ENCODE results near the gene GTF2E1. TPM values are rescaled to one million over a fixed set of nuclear protein-coding genes. Genes with fewer than 3 reads are reported as not detected.

The GTF2E1 gene
- total RNA-seq, 1 experiment from 2014 or later = 78.0 TPM

- H3K4me1 Mint-ChIP-seq = peaks cover 26% of the 10 kb centered on the region
Measured at GRCh38 chr3:120773932-120774331, 31.4 kb downstream of the GTF2E1 start.

GRCh38 chr3:120775411-120775810, 32.9 kb downstream of the GTF2E1 start:
- ATAC-seq (no peak), DNase-seq (ENCODE audit: low spot score) (no peak)
- CTCF ChIA-PET = no interaction called here
- Mint-ChIP-seq H3K27me3 (ENCODE audit: low read depth) (no peaks in the 10 kb centered on the region), H3K9me3 (no peaks in the 10 kb centered on the region), H3K36me3 (peaks cover 24% of the 10 kb centered on the region), H3K27ac (no peak overlapping the region), H3K4me3 (no peak overlapping the region), H3K4me1 (peaks cover 16% of the 10 kb centered on the region)
- POLR2A ChIA-PET = no interaction called here
- TF ChIP-seq, protein P1, sequence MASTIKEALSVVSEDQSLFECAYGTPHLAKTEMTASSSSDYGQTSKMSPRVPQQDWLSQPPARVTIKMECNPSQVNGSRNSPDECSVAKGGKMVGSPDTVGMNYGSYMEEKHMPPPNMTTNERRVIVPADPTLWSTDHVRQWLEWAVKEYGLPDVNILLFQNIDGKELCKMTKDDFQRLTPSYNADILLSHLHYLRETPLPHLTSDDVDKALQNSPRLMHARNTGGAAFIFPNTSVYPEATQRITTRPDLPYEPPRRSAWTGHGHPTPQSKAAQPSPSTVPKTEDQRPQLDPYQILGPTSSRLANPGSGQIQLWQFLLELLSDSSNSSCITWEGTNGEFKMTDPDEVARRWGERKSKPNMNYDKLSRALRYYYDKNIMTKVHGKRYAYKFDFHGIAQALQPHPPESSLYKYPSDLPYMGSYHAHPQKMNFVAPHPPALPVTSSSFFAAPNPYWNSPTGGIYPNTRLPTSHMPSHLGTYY (CRISPR knock-in tag; IDR thresholded peaks at IDR 0.05) = no peak
- TF ChIP-seq PREB (CRISPR knock-in tag; IDR thresholded peaks at IDR 0.05; ENCODE audit: borderline replicate concordance) (no peak), ZNF232 (CRISPR knock-in tag; IDR thresholded peaks at IDR 0.05) (no peak)
- TF ChIP-seq, protein P2, sequence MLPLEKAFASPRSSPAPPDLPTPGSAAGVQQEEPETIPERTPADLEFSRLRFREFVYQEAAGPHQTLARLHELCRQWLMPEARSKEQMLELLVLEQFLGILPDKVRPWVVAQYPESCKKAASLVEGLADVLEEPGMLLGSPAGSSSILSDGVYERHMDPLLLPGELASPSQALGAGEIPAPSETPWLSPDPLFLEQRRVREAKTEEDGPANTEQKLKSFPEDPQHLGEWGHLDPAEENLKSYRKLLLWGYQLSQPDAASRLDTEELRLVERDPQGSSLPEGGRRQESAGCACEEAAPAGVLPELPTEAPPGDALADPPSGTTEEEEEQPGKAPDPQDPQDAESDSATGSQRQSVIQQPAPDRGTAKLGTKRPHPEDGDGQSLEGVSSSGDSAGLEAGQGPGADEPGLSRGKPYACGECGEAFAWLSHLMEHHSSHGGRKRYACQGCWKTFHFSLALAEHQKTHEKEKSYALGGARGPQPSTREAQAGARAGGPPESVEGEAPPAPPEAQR (CRISPR knock-in tag; IDR thresholded peaks at IDR 0.05) = no peak
- TF ChIP-seq, protein P3, sequence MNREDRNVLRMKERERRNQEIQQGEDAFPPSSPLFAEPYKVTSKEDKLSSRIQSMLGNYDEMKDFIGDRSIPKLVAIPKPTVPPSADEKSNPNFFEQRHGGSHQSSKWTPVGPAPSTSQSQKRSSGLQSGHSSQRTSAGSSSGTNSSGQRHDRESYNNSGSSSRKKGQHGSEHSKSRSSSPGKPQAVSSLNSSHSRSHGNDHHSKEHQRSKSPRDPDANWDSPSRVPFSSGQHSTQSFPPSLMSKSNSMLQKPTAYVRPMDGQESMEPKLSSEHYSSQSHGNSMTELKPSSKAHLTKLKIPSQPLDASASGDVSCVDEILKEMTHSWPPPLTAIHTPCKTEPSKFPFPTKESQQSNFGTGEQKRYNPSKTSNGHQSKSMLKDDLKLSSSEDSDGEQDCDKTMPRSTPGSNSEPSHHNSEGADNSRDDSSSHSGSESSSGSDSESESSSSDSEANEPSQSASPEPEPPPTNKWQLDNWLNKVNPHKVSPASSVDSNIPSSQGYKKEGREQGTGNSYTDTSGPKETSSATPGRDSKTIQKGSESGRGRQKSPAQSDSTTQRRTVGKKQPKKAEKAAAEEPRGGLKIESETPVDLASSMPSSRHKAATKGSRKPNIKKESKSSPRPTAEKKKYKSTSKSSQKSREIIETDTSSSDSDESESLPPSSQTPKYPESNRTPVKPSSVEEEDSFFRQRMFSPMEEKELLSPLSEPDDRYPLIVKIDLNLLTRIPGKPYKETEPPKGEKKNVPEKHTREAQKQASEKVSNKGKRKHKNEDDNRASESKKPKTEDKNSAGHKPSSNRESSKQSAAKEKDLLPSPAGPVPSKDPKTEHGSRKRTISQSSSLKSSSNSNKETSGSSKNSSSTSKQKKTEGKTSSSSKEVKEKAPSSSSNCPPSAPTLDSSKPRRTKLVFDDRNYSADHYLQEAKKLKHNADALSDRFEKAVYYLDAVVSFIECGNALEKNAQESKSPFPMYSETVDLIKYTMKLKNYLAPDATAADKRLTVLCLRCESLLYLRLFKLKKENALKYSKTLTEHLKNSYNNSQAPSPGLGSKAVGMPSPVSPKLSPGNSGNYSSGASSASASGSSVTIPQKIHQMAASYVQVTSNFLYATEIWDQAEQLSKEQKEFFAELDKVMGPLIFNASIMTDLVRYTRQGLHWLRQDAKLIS (CRISPR knock-in tag; IDR thresholded peaks at IDR 0.05; ENCODE audit: borderline replicate concordance) = no peak

More at GRCh38 chr3:120773932-120774331, 31.4 kb downstream of the GTF2E1 start:
- TF ChIP-seq, protein P4, sequence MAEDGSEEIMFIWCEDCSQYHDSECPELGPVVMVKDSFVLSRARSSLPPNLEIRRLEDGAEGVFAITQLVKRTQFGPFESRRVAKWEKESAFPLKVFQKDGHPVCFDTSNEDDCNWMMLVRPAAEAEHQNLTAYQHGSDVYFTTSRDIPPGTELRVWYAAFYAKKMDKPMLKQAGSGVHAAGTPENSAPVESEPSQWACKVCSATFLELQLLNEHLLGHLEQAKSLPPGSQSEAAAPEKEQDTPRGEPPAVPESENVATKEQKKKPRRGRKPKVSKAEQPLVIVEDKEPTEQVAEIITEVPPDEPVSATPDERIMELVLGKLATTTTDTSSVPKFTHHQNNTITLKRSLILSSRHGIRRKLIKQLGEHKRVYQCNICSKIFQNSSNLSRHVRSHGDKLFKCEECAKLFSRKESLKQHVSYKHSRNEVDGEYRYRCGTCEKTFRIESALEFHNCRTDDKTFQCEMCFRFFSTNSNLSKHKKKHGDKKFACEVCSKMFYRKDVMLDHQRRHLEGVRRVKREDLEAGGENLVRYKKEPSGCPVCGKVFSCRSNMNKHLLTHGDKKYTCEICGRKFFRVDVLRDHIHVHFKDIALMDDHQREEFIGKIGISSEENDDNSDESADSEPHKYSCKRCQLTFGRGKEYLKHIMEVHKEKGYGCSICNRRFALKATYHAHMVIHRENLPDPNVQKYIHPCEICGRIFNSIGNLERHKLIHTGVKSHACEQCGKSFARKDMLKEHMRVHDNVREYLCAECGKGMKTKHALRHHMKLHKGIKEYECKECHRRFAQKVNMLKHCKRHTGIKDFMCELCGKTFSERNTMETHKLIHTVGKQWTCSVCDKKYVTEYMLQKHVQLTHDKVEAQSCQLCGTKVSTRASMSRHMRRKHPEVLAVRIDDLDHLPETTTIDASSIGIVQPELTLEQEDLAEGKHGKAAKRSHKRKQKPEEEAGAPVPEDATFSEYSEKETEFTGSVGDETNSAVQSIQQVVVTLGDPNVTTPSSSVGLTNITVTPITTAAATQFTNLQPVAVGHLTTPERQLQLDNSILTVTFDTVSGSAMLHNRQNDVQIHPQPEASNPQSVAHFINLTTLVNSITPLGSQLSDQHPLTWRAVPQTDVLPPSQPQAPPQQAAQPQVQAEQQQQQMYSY (CRISPR knock-in tag; IDR thresholded peaks at IDR 0.05) = no peak
- TF ChIP-seq, protein P2 (CRISPR knock-in tag; IDR thresholded peaks at IDR 0.05) = no peak
- TF ChIP-seq, protein P3 (CRISPR knock-in tag; IDR thresholded peaks at IDR 0.05; ENCODE audit: borderline replicate concordance) = no peak
- TF ChIP-seq, protein P5, sequence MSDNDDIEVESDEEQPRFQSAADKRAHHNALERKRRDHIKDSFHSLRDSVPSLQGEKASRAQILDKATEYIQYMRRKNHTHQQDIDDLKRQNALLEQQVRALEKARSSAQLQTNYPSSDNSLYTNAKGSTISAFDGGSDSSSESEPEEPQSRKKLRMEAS (CRISPR knock-in tag; IDR thresholded peaks at IDR 0.05) = no peak
- no peak for TF ChIP-seq NFATC4 (CRISPR knock-in tag; IDR thresholded peaks at IDR 0.05)
- no peak for TF ChIP-seq TP53 (CRISPR knock-in tag; IDR thresholded peaks at IDR 0.05)
- no peak for TF ChIP-seq NR3C1 (CRISPR knock-in tag; conservative IDR thresholded peaks at IDR 0.05; ENCODE audit: low read depth)
- Mint-ChIP-seq H3K27ac (no peak overlapping the region), H3K4me3 (no peak overlapping the region), H3K36me3 (peaks cover 15% of the 10 kb centered on the region), H3K27me3 (ENCODE audit: low read depth) (no peaks in the 10 kb centered on the region), H3K9me3 (no peaks in the 10 kb centered on the region)
- ChIA-PET POLR2A (no interaction called here), CTCF (no interaction called here)
- ATAC-seq (no peak), DNase-seq (ENCODE audit: low spot score) (no peak)

All from WTC11 (cell line).